HAP-1 (cell line): Measurements from ENCODE around the gene DAB2IP.

Source experiments
- DNase-seq, 2 experiments: peaks; one replicate each; pipeline ENCODE4 v3.0.0-alpha.2; 2016 to 2020; ENCODE audit warnings: low spot score in 2 of 2
- H3K27me3 ChIP-seq: fragments of 250-450 bp; sonication (Bioruptor Pico); 2 replicates; pipeline ENCODE4 v1.5.1; 2020; ENCODE audit warnings: low read depth, mild to moderate bottlenecking, moderate library complexity
- H3K36me3 ChIP-seq: fragments of 250-450 bp; sonication (Bioruptor Pico); replicated peaks from 2 replicates; pipeline ENCODE4 v1.5.1; 2020; ENCODE audit warnings: mild to moderate bottlenecking
- H3K4me1 ChIP-seq: fragments of 250-450 bp; sonication (Bioruptor Pico); 2 replicates; pipeline ENCODE4 v1.5.1; 2020; ENCODE audit warnings: mild to moderate bottlenecking
- H3K4me3 ChIP-seq: fragments of 250-450 bp; sonication (Bioruptor Pico); 2 replicates; pipeline ENCODE4 v1.5.1; 2020; ENCODE audit warnings: mild to moderate bottlenecking, moderate library complexity
- H3K9me3 ChIP-seq: fragments of 250-450 bp; sonication (Bioruptor Pico); 2 replicates; pipeline ENCODE4 v1.5.1; 2020; ENCODE audit warnings: mild to moderate bottlenecking, moderate library complexity
- in situ Hi-C: fragments of 300-500 bp; cut with MboI; formaldehyde crosslinking; loops from 3 replicates; pipeline ENCODE4 v1.14.3; 2020; ENCODE audit warnings: low sequenced_read_pairs, inconsistent platforms, mixed read lengths

DAB2IP gene

GRCh38 chr9:121746411-121746810 is 95.0 kb downstream of the DAB2IP start:
- no peak for DNase-seq
- in situ Hi-C loops = no loop called here
- Histone ChIP-seq H3K4me1 (peaks cover 13% of the 10 kb centered on the region), H3K4me3 (no peak overlapping the region), H3K27me3 (no peaks in the 10 kb centered on the region), H3K36me3 (no peaks in the 10 kb centered on the region), H3K9me3 (no peaks in the 10 kb centered on the region)

GRCh38 chr9:121746866-121747265 is 95.4 kb downstream of the DAB2IP start:
- in situ Hi-C loops = no loop called here

GRCh38 chr9:121748074-121748473 is 96.6 kb downstream of the DAB2IP start:
- Histone ChIP-seq H3K36me3 (no peaks in the 10 kb centered on the region), H3K4me1 (peaks cover 11% of the 10 kb centered on the region), H3K9me3 (no peaks in the 10 kb centered on the region), H3K27me3 (no peaks in the 10 kb centered on the region), H3K4me3 (no peak overlapping the region)
- DNase-seq = no peak
- in situ Hi-C loops = no loop called here

More at GRCh38 chr9:121746866-121747265, 95.4 kb downstream of the DAB2IP start:
- H3K9me3 ChIP-seq = no peaks in the 10 kb centered on the region
- no peak overlapping the region for H3K4me3 ChIP-seq
- no peaks in the 10 kb centered on the region for H3K27me3 ChIP-seq
- no peak for DNase-seq
- H3K4me1 ChIP-seq = peaks cover 13% of the 10 kb centered on the region
- H3K36me3 ChIP-seq = no peaks in the 10 kb centered on the region

GRCh38 chr9:121748727-121749423 is 97.4 kb downstream of the DAB2IP start:
- H3K27me3 ChIP-seq = no peaks in the 10 kb centered on the region
- no peaks in the 10 kb centered on the region for H3K36me3 ChIP-seq
- no peaks in the 10 kb centered on the region for H3K9me3 ChIP-seq
- no peak for DNase-seq
- no peak overlapping the region for H3K4me3 ChIP-seq
- H3K4me1 ChIP-seq = peaks cover 4% of the 10 kb centered on the region
- in situ Hi-C loops = no loop called here

- DNase-seq = no peak
- no peaks in the 10 kb centered on the region for H3K36me3 ChIP-seq
- no peaks in the 10 kb centered on the region for H3K4me1 ChIP-seq
- no peak overlapping the region for H3K4me3 ChIP-seq
- H3K9me3 ChIP-seq = no peaks in the 10 kb centered on the region
- in situ Hi-C loops = no loop called here
- no peaks in the 10 kb centered on the region for H3K27me3 ChIP-seq
These were observed 98.2 kb downstream of the DAB2IP start for GRCh38 chr9:121749614-121750013.

GRCh38 chr9:121750259-121750714 is 98.9 kb downstream of the DAB2IP start:
- Histone ChIP-seq H3K27me3 (no peaks in the 10 kb centered on the region), H3K36me3 (no peaks in the 10 kb centered on the region), H3K4me3 (no peak overlapping the region), H3K9me3 (no peaks in the 10 kb centered on the region), H3K4me1 (no peaks in the 10 kb centered on the region)
- in situ Hi-C loops = no loop called here
- peak in 1 of 2 experiments; percentile 26 for DNase-seq

- no peaks in the 10 kb centered on the region for H3K36me3 ChIP-seq
- DNase-seq = no peak
- no peaks in the 10 kb centered on the region for H3K27me3 ChIP-seq
- H3K4me1 ChIP-seq = no peaks in the 10 kb centered on the region
- H3K9me3 ChIP-seq = no peaks in the 10 kb centered on the region
- H3K4me3 ChIP-seq = no peak overlapping the region
- in situ Hi-C loops = no loop called here
These were observed 99.5 kb downstream of the DAB2IP start for GRCh38 chr9:121750715-121751623.

- no peaks in the 10 kb centered on the region for H3K4me1 ChIP-seq
- in situ Hi-C loops = no loop called here
- no peak overlapping the region for H3K4me3 ChIP-seq
- H3K36me3 ChIP-seq = no peaks in the 10 kb centered on the region
- no peaks in the 10 kb centered on the region for H3K9me3 ChIP-seq
- no peaks in the 10 kb centered on the region for H3K27me3 ChIP-seq
- no peak for DNase-seq
These were observed 100.4 kb downstream of the DAB2IP start for GRCh38 chr9:121751686-121752445.

GRCh38 chr9:121752929-121753328 is 101.5 kb downstream of the DAB2IP start:
- Histone ChIP-seq H3K36me3 (no peaks in the 10 kb centered on the region), H3K4me3 (no peak overlapping the region), H3K4me1 (no peaks in the 10 kb centered on the region), H3K27me3 (no peaks in the 10 kb centered on the region), H3K9me3 (no peaks in the 10 kb centered on the region)
- in situ Hi-C loops = no loop called here
- DNase-seq = no peak

GRCh38 chr9:121753802-121754654 is 102.6 kb downstream of the DAB2IP start:
- Histone ChIP-seq H3K36me3 (0 out of 2 replicates have a peak, but pooled peaks cover 2% of the 10 kb centered on the region), H3K4me1 (no peaks in the 10 kb centered on the region), H3K9me3 (no peaks in the 10 kb centered on the region), H3K27me3 (no peaks in the 10 kb centered on the region), H3K4me3 (no peak overlapping the region)
- DNase-seq = no peak
- in situ Hi-C loops = no loop called here

- H3K4me3 ChIP-seq = no peak overlapping the region
- in situ Hi-C loops = no loop called here
These were observed 103.4 kb downstream of the DAB2IP start for GRCh38 chr9:121754655-121755436.

GRCh38 chr9:121755581-121755980 is 104.1 kb downstream of the DAB2IP start:
- in situ Hi-C loops = no loop called here
- H3K9me3 ChIP-seq = no peaks in the 10 kb centered on the region
- peaks cover 13% of the 10 kb centered on the region for H3K36me3 ChIP-seq
- no peak for DNase-seq
- no peak overlapping the region for H3K4me3 ChIP-seq
- no peaks in the 10 kb centered on the region for H3K27me3 ChIP-seq
- no peaks in the 10 kb centered on the region for H3K4me1 ChIP-seq

More at GRCh38 chr9:121754655-121755436, 103.4 kb downstream of the DAB2IP start:
- DNase-seq = no peak
- Histone ChIP-seq H3K36me3 (peaks cover 6% of the 10 kb centered on the region; the same call in 1 of the 2 replicates), H3K9me3 (no peaks in the 10 kb centered on the region), H3K4me1 (no peaks in the 10 kb centered on the region), H3K27me3 (no peaks in the 10 kb centered on the region)
